SK-N-SH (cell line): Measurements from ENCODE around the gene FARSA.
"Not testable (repeated sequence)": the region's sequence is repeated elsewhere in the genome, so short reads cannot be mapped to it uniquely, and the experiment has no call there.

Source experiments
- EP300 ChIP-seq, 2 experiments: IDR thresholded peaks; 2 replicates each; pipeline versions ENCODE4 v1.4.0 to v1.6.1; 2012; ENCODE audit warnings: borderline replicate concordance in 1 of 2, low read depth in 1 of 2, low read length in 1 of 2
- TF ChIP-seq, protein P1 (sequence below): fragments of 200-600 bp; sonication (generic); IDR thresholded peaks from 2 replicates; pipeline ENCODE4 v1.6.1; 2017; ENCODE audit warnings: antibody characterized with exemption, mild to moderate bottlenecking, moderate library complexity

DNA sequence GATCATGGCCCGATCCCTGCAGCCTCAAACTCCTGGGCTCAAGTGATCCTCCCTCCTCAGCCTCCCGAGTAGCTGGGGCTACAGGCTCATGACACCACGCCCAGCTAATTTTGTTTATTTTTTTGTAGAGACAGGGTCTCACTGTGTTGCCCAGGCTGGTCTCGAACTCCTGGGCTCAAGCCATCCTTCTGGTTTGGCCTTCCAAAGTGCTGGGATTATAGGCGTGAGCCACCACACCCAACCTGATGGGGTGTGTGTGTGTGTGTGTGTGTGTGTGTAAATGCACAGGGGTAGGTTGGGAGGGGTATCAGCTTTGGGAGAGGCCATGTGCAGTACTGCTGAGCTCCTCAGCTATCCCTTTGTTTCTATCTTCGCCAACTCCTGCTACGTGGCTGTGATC, 42.6 kb upstream of the FARSA start:
- TF ChIP-seq EP300 (IDR thresholded peaks at IDR 0.05; ENCODE audit: borderline replicate concordance in 1 of 2, low read depth in 1 of 2, low read length in 1 of 2) = not testable (repeated sequence)
- TF ChIP-seq, protein P1, sequence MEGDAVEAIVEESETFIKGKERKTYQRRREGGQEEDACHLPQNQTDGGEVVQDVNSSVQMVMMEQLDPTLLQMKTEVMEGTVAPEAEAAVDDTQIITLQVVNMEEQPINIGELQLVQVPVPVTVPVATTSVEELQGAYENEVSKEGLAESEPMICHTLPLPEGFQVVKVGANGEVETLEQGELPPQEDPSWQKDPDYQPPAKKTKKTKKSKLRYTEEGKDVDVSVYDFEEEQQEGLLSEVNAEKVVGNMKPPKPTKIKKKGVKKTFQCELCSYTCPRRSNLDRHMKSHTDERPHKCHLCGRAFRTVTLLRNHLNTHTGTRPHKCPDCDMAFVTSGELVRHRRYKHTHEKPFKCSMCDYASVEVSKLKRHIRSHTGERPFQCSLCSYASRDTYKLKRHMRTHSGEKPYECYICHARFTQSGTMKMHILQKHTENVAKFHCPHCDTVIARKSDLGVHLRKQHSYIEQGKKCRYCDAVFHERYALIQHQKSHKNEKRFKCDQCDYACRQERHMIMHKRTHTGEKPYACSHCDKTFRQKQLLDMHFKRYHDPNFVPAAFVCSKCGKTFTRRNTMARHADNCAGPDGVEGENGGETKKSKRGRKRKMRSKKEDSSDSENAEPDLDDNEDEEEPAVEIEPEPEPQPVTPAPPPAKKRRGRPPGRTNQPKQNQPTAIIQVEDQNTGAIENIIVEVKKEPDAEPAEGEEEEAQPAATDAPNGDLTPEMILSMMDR = not testable (repeated sequence)
